Suppressor macrophage treated with lipopolysaccharide for 4 hours (primary cell): ENCODE results near the gene MND1.

Experiments
- DNase-seq: peaks from one replicate; pipeline ENCODE4 v3.0.0-alpha.2; 2020

Gene MND1

GRCh38 chr4:153344131-153345011 lies at the start of gene MND1:
MND1 (plus strand) TSS chr4:153344688; CDS start chr4:153344738, 50 bp downstream.
- DNase-seq: peak; percentile 80

GRCh38 chr4:153295131-153295755 lies 49.2 kb upstream of the MND1 start:
- no peak for DNase-seq

GRCh38 chr4:153296040-153296823 lies 48.3 kb upstream of the MND1 start:
- no peak for DNase-seq

- DNase-seq: no peak
These were observed 47.4 kb upstream of the MND1 start for GRCh38 chr4:153297116-153297515.

GRCh38 chr4:153310793-153311192 lies 33.7 kb upstream of the MND1 start:
- DNase-seq: no peak

- DNase-seq: no peak
These were observed 29.6 kb upstream of the MND1 start for GRCh38 chr4:153314915-153315314.

- peak; percentile 68 for DNase-seq
These were observed 25.7 kb upstream of the MND1 start for GRCh38 chr4:153318696-153319320.

GRCh38 chr4:153322791-153323190 lies 21.7 kb upstream of the MND1 start:
- DNase-seq: no peak

- DNase-seq: no peak
These were observed 20.4 kb upstream of the MND1 start for GRCh38 chr4:153324046-153324445.

GRCh38 chr4:153325558-153325957 lies 18.9 kb upstream of the MND1 start:
- no peak for DNase-seq

- DNase-seq: no peak
These were observed 18.0 kb upstream of the MND1 start for GRCh38 chr4:153326513-153326912.

- DNase-seq: no peak
These were observed 17.2 kb upstream of the MND1 start for GRCh38 chr4:153327247-153327646.

- no peak for DNase-seq
These were observed 11.6 kb upstream of the MND1 start for GRCh38 chr4:153332936-153333335.

- DNase-seq: no peak
These were observed 10.6 kb upstream of the MND1 start for GRCh38 chr4:153333874-153334273.

GRCh38 chr4:153335665-153336064 lies 8.8 kb upstream of the MND1 start:
- DNase-seq: no peak

- DNase-seq: no peak
These were observed 6.8 kb upstream of the MND1 start for GRCh38 chr4:153337686-153338085.

- DNase-seq: peak; percentile 66
These were observed 2.9 kb upstream of the MND1 start for GRCh38 chr4:153341575-153342090.

- no peak for DNase-seq
These were observed 1.5 kb upstream of the MND1 start for GRCh38 chr4:153342751-153343552.

GRCh38 chr4:153345012-153345981 lies 809 bp downstream of the MND1 start:
- DNase-seq: peak; percentile 67

GRCh38 chr4:153346031-153346430 lies 1.5 kb downstream of the MND1 start:
- no peak for DNase-seq

GRCh38 chr4:153346563-153346962 lies 2.1 kb downstream of the MND1 start:
- no peak for DNase-seq
